Measurements from ENCODE around the gene SLC22A3.
A peak's percentile ranks its signal among the peaks of the same experiment; 100 is the strongest.
"Not testable (repeated sequence)": the region's sequence is repeated elsewhere in the genome, so short reads cannot be mapped to it uniquely, and the experiment has no call there.

The SLC22A3 gene

GRCh38 chr6:160348223-160349019 lies at the start of gene SLC22A3:
Gene SLC22A3, plus strand, starts transcription at chr6:160348378. Its CDS starts 42 bp downstream, at chr6:160348420.
- Histone ChIP-seq H3K9me3 (ENCODE audit: low read depth, low read length) (no peaks in the 10 kb centered on the region), H3K27ac (no peak within 1 kb of the TSS), H3K4me3 (no peak within 1 kb of the TSS), H3K36me3 (ENCODE audit: insufficient read depth, low read length) (no peaks in the 10 kb centered on the region), H3K9ac (ENCODE audit: insufficient read length) (no peak within 1 kb of the TSS)
- no peak for DNase-seq (ENCODE audit: low read depth, low spot score)
- TF ChIP-seq EZH2 (IDR thresholded peaks at IDR 0.05) (peak; percentile 98), FOXP2 (optimal IDR thresholded peaks at IDR 0.05; ENCODE audit: control extremely low read depth, extremely low read length, insufficient read depth) (no peak), POLR2AphosphoS5 (IDR thresholded peaks at IDR 0.05; ENCODE audit: borderline replicate concordance, low read depth, low read length) (no peak)

- Histone ChIP-seq H3K36me3 (ENCODE audit: insufficient read depth, low read length) (no peaks in the 10 kb centered on the region), H3K4me3 (no peak overlapping the region), H3K27ac (no peak overlapping the region), H3K9ac (ENCODE audit: insufficient read length) (no peak overlapping the region), H3K9me3 (ENCODE audit: low read depth, low read length) (no peaks in the 10 kb centered on the region)
- DNase-seq (ENCODE audit: low read depth, low spot score) = no peak
- TF ChIP-seq EZH2 (IDR thresholded peaks at IDR 0.05) (no peak), FOXP2 (optimal IDR thresholded peaks at IDR 0.05; ENCODE audit: control extremely low read depth, extremely low read length, insufficient read depth) (no peak), POLR2AphosphoS5 (IDR thresholded peaks at IDR 0.05; ENCODE audit: borderline replicate concordance, low read depth, low read length) (no peak)
Observed at GRCh38 chr6:160299559-160299958, 48.6 kb upstream of the SLC22A3 start.

GRCh38 chr6:160300076-160300695 lies 48.0 kb upstream of the SLC22A3 start:
- no peak for DNase-seq (ENCODE audit: low read depth, low spot score)
- Histone ChIP-seq H3K4me3 (no peak overlapping the region), H3K27ac (no peak overlapping the region), H3K9me3 (ENCODE audit: low read depth, low read length) (no peaks in the 10 kb centered on the region), H3K9ac (ENCODE audit: insufficient read length) (no peak overlapping the region), H3K36me3 (ENCODE audit: insufficient read depth, low read length) (no peaks in the 10 kb centered on the region)
- TF ChIP-seq POLR2AphosphoS5 (IDR thresholded peaks at IDR 0.05; ENCODE audit: borderline replicate concordance, low read depth, low read length) = no peak
- no peak for TF ChIP-seq FOXP2 (optimal IDR thresholded peaks at IDR 0.05; ENCODE audit: control extremely low read depth, extremely low read length, insufficient read depth)
- TF ChIP-seq EZH2 (IDR thresholded peaks at IDR 0.05) = no peak

GRCh38 chr6:160301339-160301738 lies 46.8 kb upstream of the SLC22A3 start:
- Histone ChIP-seq H3K4me3 (no peak overlapping the region), H3K9ac (ENCODE audit: insufficient read length) (no peak overlapping the region), H3K27ac (no peak overlapping the region), H3K36me3 (ENCODE audit: insufficient read depth, low read length) (no peaks in the 10 kb centered on the region), H3K9me3 (ENCODE audit: low read depth, low read length) (no peaks in the 10 kb centered on the region)
- DNase-seq (ENCODE audit: low read depth, low spot score) = no peak
- TF ChIP-seq FOXP2 (optimal IDR thresholded peaks at IDR 0.05; ENCODE audit: control extremely low read depth, extremely low read length, insufficient read depth) = no peak
- TF ChIP-seq EZH2 (IDR thresholded peaks at IDR 0.05) = no peak

GRCh38 chr6:160302431-160303082 lies 45.6 kb upstream of the SLC22A3 start:
- not testable (repeated sequence) for H3K27ac ChIP-seq; H3K9me3 ChIP-seq (ENCODE audit: low read depth, low read length); H3K4me3 ChIP-seq; H3K36me3 ChIP-seq (ENCODE audit: insufficient read depth, low read length); H3K9ac ChIP-seq (ENCODE audit: insufficient read length); DNase-seq (ENCODE audit: low read depth, low spot score)

GRCh38 chr6:160303806-160304205 lies 44.4 kb upstream of the SLC22A3 start:
- Histone ChIP-seq H3K9ac (ENCODE audit: insufficient read length) (no peak overlapping the region), H3K4me3 (no peak overlapping the region), H3K36me3 (ENCODE audit: insufficient read depth, low read length) (no peaks in the 10 kb centered on the region), H3K9me3 (ENCODE audit: low read depth, low read length) (no peaks in the 10 kb centered on the region), H3K27ac (no peak overlapping the region)
- DNase-seq (ENCODE audit: low read depth, low spot score) = no peak
- TF ChIP-seq POLR2AphosphoS5 (IDR thresholded peaks at IDR 0.05; ENCODE audit: borderline replicate concordance, low read depth, low read length) (no peak), FOXP2 (optimal IDR thresholded peaks at IDR 0.05; ENCODE audit: control extremely low read depth, extremely low read length, insufficient read depth) (no peak)

GRCh38 chr6:160305926-160306713 lies 42.1 kb upstream of the SLC22A3 start:
- no peak overlapping the region for H3K27ac ChIP-seq
- TF ChIP-seq POLR2AphosphoS5 (IDR thresholded peaks at IDR 0.05; ENCODE audit: borderline replicate concordance, low read depth, low read length) (no peak), EZH2 (IDR thresholded peaks at IDR 0.05) (no peak), FOXP2 (optimal IDR thresholded peaks at IDR 0.05; ENCODE audit: control extremely low read depth, extremely low read length, insufficient read depth) (no peak)
- H3K9ac ChIP-seq (ENCODE audit: insufficient read length) = no peak overlapping the region
- no peak overlapping the region for H3K4me3 ChIP-seq
- no peaks in the 10 kb centered on the region for H3K36me3 ChIP-seq (ENCODE audit: insufficient read depth, low read length)
- H3K9me3 ChIP-seq (ENCODE audit: low read depth, low read length) = no peaks in the 10 kb centered on the region
- no peak for DNase-seq (ENCODE audit: low read depth, low spot score)

GRCh38 chr6:160309718-160310117 lies 38.5 kb upstream of the SLC22A3 start:
- no peak overlapping the region for H3K4me3 ChIP-seq
- no peaks in the 10 kb centered on the region for H3K9me3 ChIP-seq (ENCODE audit: low read depth, low read length)
- no peak overlapping the region for H3K9ac ChIP-seq (ENCODE audit: insufficient read length)
- TF ChIP-seq FOXP2 (optimal IDR thresholded peaks at IDR 0.05; ENCODE audit: control extremely low read depth, extremely low read length, insufficient read depth) (no peak), POLR2AphosphoS5 (IDR thresholded peaks at IDR 0.05; ENCODE audit: borderline replicate concordance, low read depth, low read length) (no peak), EZH2 (IDR thresholded peaks at IDR 0.05) (no peak)
- no peak for DNase-seq (ENCODE audit: low read depth, low spot score)
- H3K27ac ChIP-seq = no peak overlapping the region
- H3K36me3 ChIP-seq (ENCODE audit: insufficient read depth, low read length) = no peaks in the 10 kb centered on the region

All from SK-N-MC (cell line).